MM.1S (cell line): ENCODE results near the gene ACKR2.

Experiments
- DNase-seq: peaks from one replicate; pipeline ENCODE4 v3.0.0-alpha.2; 2015
- H2AFZ ChIP-seq: fragments of 300-600 bp; sonication (generic); 2 replicates; pipeline ENCODE4 v1.6.0; 2016; ENCODE audit warnings: antibody characterized with exemption, low read length
- H3F3A ChIP-seq: fragments of 300-600 bp; sonication (generic); 2 replicates; pipeline ENCODE4 v1.6.1; 2016; ENCODE audit warnings: mild to moderate bottlenecking, antibody characterized with exemption, low read length, moderate library complexity, mixed read lengths; ENCODE audit not compliant: insufficient read depth
- H3K27ac ChIP-seq: fragments of 300-600 bp; sonication (generic); 2 replicates; pipeline ENCODE4 v1.5.1; 2016; ENCODE audit warnings: mild to moderate bottlenecking, low read length
- H3K27me3 ChIP-seq: fragments of 300-600 bp; sonication (generic); replicated peaks from 2 replicates; pipeline ENCODE4 v1.6.0; 2016; ENCODE audit warnings: low read length; ENCODE audit not compliant: insufficient read depth
- H3K36me3 ChIP-seq: fragments of 300-600 bp; sonication (generic); replicated peaks from 2 replicates; pipeline ENCODE4 v1.6.1; 2016; ENCODE audit warnings: mild to moderate bottlenecking, low read length, mixed read lengths; ENCODE audit not compliant: insufficient read depth
- H3K4me1 ChIP-seq: fragments of 300-600 bp; sonication (generic); 2 replicates; pipeline ENCODE4 v1.6.1; 2016; ENCODE audit warnings: low read length, mixed read lengths
- H3K4me2 ChIP-seq: fragments of 300-600 bp; sonication (generic); 2 replicates; pipeline ENCODE4 v1.6.0; 2016; ENCODE audit warnings: low read depth, low read length
- H3K4me3 ChIP-seq: fragments of 300-600 bp; sonication (generic); 2 replicates; pipeline ENCODE4 v1.5.1; 2016; ENCODE audit warnings: low read length, mixed read lengths
- H3K79me2 ChIP-seq: fragments of 300-600 bp; sonication (generic); 2 replicates; pipeline ENCODE4 v1.6.1; 2016; ENCODE audit warnings: mixed run types, low read length, mixed read lengths
- H3K9ac ChIP-seq: fragments of 300-600 bp; sonication (generic); 2 replicates; pipeline ENCODE4 v1.6.1; 2016; ENCODE audit warnings: low read length, mixed read lengths
- H3K9me2 ChIP-seq: fragments of 300-600 bp; sonication (generic); replicated peaks from 2 replicates; pipeline ENCODE4 v1.6.1; 2016; ENCODE audit warnings: mild to moderate bottlenecking, low read length, mixed read lengths; ENCODE audit not compliant: insufficient read depth
- H3K9me3 ChIP-seq: fragments of 300-600 bp; sonication (generic); replicated peaks from 2 replicates; pipeline ENCODE4 v1.6.1; 2016; ENCODE audit warnings: mild to moderate bottlenecking, low read length, mixed read lengths; ENCODE audit not compliant: insufficient read depth
- H4K20me1 ChIP-seq: fragments of 300-600 bp; sonication (generic); 2 replicates; pipeline ENCODE4 v1.6.1; 2016; ENCODE audit warnings: mild to moderate bottlenecking, low read length, moderate library complexity, mixed read lengths; ENCODE audit not compliant: insufficient read depth
- CTCF ChIP-seq: fragments of 300-600 bp; sonication (generic); IDR thresholded peaks from 2 replicates; pipeline ENCODE4 v1.5.1; 2016; ENCODE audit warnings: antibody characterized with exemption, low read length, mixed read lengths
- EZH2 ChIP-seq: fragments of 300-600 bp; sonication (generic); optimal IDR thresholded peaks from 2 replicates; pipeline ENCODE3; 2017; ENCODE audit warnings: low read depth, mild to moderate bottlenecking, antibody characterized with exemption, low read length, mixed read lengths
- EZH2phosphoT487 ChIP-seq: fragments of 300-600 bp; sonication (generic); IDR thresholded peaks from 2 replicates; pipeline ENCODE4 v1.6.1; 2018; ENCODE audit warnings: antibody characterized with exemption, low read length

ACKR2 gene

DNA sequence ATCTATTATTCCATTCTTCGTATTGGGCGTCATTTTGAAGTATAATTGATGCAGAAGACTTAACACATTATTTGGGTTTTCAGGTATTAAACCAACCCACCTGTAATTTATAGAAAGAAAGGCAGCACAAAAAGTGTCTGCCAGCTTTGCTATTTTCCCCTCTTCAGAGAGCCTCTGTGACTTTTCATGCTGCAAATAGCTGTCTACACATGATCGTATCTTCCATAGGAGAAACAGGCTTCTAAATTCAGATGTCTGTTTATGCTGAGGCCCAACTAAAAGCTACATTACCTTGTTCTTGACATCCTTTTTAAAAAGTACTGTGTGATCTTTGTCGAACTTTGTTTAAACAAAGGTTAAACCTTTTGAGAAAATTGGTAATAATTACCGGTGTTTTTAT, 5.0 kb downstream of the ACKR2 start:
- Histone ChIP-seq H4K20me1 (no peaks in the 10 kb centered on the region), H3K9me2 (no peaks in the 10 kb centered on the region), H3K4me1 (no peaks in the 10 kb centered on the region), H3K36me3 (no peaks in the 10 kb centered on the region), H3K27ac (no peak overlapping the region), H2AFZ (no peak overlapping the region), H3K79me2 (no peaks in the 10 kb centered on the region), H3K4me2 (no peak overlapping the region), H3K9ac (no peak overlapping the region), H3K27me3 (no peaks in the 10 kb centered on the region), H3K9me3 (no peaks in the 10 kb centered on the region), H3K4me3 (no peak overlapping the region), H3F3A (no peaks in the 10 kb centered on the region)
- TF ChIP-seq EZH2, result no peak
- TF ChIP-seq EZH2phosphoT487, result no peak
- TF ChIP-seq CTCF, result no peak
- no peak for DNase-seq

- H2AFZ ChIP-seq, result no peak overlapping the region
- TF ChIP-seq EZH2 (no peak), CTCF (no peak), EZH2phosphoT487 (no peak)
- no peaks in the 10 kb centered on the region for H4K20me1 ChIP-seq
- H3K36me3 ChIP-seq, result no peaks in the 10 kb centered on the region
- no peaks in the 10 kb centered on the region for H3K9me3 ChIP-seq
- DNase-seq, result no peak
- H3K79me2 ChIP-seq, result no peaks in the 10 kb centered on the region
- no peak overlapping the region for H3K9ac ChIP-seq
- H3K9me2 ChIP-seq, result no peaks in the 10 kb centered on the region
- no peak overlapping the region for H3K27ac ChIP-seq
- H3F3A ChIP-seq, result no peaks in the 10 kb centered on the region
- no peaks in the 10 kb centered on the region for H3K4me1 ChIP-seq
- H3K4me3 ChIP-seq, result no peak overlapping the region
- H3K4me2 ChIP-seq, result no peak overlapping the region
- H3K27me3 ChIP-seq, result no peaks in the 10 kb centered on the region
Observed at GRCh38 chr3:42814914-42815507, 5.8 kb downstream of the ACKR2 start.

DNA sequence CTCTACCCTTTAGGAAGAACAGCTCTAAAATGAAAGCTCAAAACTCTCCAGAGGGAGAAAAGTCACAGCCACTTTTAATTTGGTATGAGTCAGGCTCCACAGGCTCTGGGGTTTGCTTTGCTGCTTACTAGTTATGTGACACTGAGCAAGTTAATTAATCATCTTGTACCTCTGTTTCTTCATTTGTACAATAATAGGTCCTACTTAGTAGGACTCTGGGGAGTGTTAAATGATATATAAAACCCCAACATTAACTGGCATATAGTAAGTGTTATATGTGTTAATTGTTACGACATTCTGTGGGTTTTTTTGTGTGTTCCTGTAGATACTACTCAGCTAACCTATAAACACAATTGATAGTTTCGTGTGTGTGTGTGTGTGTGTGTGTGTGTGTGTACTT, 6.6 kb downstream of the ACKR2 start:
- no peak overlapping the region for H2AFZ ChIP-seq
- no peak for DNase-seq
- H3F3A ChIP-seq, result no peaks in the 10 kb centered on the region
- no peak overlapping the region for H3K4me3 ChIP-seq
- no peaks in the 10 kb centered on the region for H3K79me2 ChIP-seq
- H3K4me2 ChIP-seq, result no peak overlapping the region
- no peaks in the 10 kb centered on the region for H3K9me3 ChIP-seq
- no peak for TF ChIP-seq CTCF
- no peak for TF ChIP-seq EZH2
- no peak for TF ChIP-seq EZH2phosphoT487
- H3K9ac ChIP-seq, result no peak overlapping the region
- no peak overlapping the region for H3K27ac ChIP-seq
- no peaks in the 10 kb centered on the region for H4K20me1 ChIP-seq
- H3K9me2 ChIP-seq, result no peaks in the 10 kb centered on the region
- H3K27me3 ChIP-seq, result no peaks in the 10 kb centered on the region
- H3K4me1 ChIP-seq, result no peaks in the 10 kb centered on the region
- H3K36me3 ChIP-seq, result no peaks in the 10 kb centered on the region
